ENCODE results near the gene TSPAN33.
A peak's percentile ranks its signal among the peaks of the same experiment; 100 is the strongest.

TSPAN33 gene

DNA sequence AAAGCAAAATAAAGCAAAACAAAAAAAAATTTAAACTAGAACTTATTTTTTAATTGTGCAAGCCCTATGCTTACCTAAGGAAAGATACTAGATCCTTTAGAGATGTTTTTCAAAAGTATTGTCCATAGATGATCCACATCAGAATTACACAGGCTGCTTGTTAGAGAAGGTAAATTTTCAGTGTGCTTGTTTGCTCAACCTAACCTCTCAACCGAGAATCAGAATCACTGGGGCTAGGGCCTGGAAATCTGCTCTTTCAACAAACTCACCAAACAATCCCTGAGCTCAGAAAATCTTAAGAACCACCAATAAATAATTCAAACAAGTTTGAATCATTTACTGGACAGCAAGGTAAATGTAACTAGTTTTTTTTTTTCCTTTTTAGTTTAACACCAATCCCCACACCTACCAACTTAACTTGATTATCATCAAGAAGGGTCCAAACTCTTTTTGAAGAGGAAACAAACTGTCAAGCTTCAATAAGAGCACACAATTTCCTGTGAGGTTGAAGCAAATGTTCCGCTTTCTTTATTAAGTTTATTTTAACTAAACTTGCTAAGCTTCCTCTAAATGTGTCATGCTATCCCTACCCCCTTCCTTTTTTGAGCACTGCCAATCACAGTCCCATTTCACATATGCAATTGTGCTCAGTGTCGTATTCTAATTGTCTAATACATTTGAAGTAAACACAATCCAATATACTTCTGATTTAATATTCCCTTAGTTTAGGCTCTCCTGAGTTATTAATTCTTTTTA lies 7.4 kb upstream of the TSPAN33 start:
- peaks cover 9% of the 10 kb centered on the region; the same call in 1 of the 2 replicates for H3K27me3 ChIP-seq (ENCODE audit: insufficient read depth, low read length)
- H3K4me1 ChIP-seq (ENCODE audit: control insufficient read depth, insufficient read depth, low read length, unreplicated experiment): no peaks in the 10 kb centered on the region
- H2AFZ ChIP-seq (ENCODE audit: low read length, unreplicated experiment): no peak overlapping the region
- H3K4me3 ChIP-seq (ENCODE audit: low read depth, low read length): no peak overlapping the region
- H3K36me3 ChIP-seq (ENCODE audit: insufficient read depth, low read length): no peaks in the 10 kb centered on the region
- no peaks in the 10 kb centered on the region for H3K79me2 ChIP-seq (ENCODE audit: control insufficient read depth, insufficient read depth, low read length, unreplicated experiment)
- H3K27ac ChIP-seq (ENCODE audit: low read depth, low read length): no peak overlapping the region

DNA sequence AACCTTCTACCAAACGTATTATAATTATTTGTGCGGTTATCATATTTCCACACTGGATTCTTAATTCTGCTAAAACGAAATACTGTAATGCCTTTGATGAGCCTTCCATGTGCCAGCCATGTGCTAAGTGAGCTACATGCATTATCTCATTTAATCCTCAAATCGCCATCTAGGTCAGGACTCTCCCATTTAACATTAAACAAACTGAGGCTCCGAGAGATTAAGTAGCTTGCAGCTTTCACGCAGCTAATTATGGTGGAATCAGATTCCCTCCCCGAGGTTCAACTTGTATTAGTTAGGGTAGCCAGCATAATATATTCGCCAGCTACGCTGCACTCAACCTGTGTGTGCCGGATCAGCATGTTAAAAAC lies 798 bp upstream of the TSPAN33 start:
- no peaks in the 10 kb centered on the region for H3K79me2 ChIP-seq (ENCODE audit: control insufficient read depth, insufficient read depth, low read length, unreplicated experiment)
- peaks cover 63% of the 10 kb centered on the region for H3K27me3 ChIP-seq (ENCODE audit: insufficient read depth, low read length)
- no peaks in the 10 kb centered on the region for H3K36me3 ChIP-seq (ENCODE audit: insufficient read depth, low read length)
- H3K27ac ChIP-seq (ENCODE audit: low read depth, low read length): no peak overlapping the region
- no peak overlapping the region for H3K4me3 ChIP-seq (ENCODE audit: low read depth, low read length)
- no peaks in the 10 kb centered on the region for H3K4me1 ChIP-seq (ENCODE audit: control insufficient read depth, insufficient read depth, low read length, unreplicated experiment)
- H2AFZ ChIP-seq (ENCODE audit: low read length, unreplicated experiment): no peak overlapping the region

DNA sequence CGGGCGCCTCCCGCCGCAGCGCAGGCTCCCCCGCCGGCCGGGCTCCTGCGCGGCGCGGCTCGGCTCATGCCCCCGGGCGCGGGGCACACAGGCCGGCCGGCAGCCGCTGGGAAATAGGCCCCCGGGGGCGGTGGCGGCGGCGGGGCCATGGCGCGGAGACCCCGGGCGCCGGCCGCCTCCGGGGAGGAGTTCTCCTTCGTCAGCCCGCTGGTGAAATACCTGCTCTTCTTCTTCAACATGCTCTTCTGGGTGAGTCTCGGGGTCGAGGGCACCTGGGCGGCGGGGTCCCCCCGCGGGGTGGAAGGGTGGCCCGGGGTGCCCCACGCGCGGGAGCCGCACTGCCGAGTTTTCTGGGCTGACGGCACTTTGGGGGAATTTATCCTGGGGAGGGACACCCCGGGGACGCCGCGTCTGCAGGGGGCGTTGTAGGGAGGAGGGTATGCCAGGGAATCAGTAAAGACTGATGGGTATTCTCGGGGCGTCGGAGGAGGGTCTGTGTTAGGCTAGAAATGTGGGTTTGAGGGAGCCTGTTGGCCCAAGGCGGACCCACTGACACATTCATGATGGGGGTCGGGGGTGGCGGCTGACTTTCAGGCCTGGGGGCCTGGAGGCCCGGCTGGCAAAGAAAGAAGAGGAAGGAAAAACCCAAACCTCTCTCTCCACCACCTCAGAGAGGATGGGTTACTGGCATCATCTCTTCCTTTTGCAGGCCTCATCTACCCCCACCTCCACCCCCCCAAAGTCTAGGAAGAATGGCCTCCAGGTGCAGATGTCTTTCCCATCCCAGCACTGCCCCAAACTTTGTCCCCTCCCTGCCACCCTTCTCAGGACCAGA lies 544 bp downstream of the TSPAN33 start:
- Histone ChIP-seq H3K79me2 (ENCODE audit: control insufficient read depth, insufficient read depth, low read length, unreplicated experiment) (no peaks in the 10 kb centered on the region), H3K4me3 (ENCODE audit: low read depth, low read length) (peak overlapping the region; percentile 71), H2AFZ (ENCODE audit: low read length, unreplicated experiment) (no peak overlapping the region), H3K27me3 (ENCODE audit: insufficient read depth, low read length) (peaks cover 74% of the 10 kb centered on the region), H3K4me1 (ENCODE audit: control insufficient read depth, insufficient read depth, low read length, unreplicated experiment) (no peaks in the 10 kb centered on the region), H3K36me3 (ENCODE audit: insufficient read depth, low read length) (no peaks in the 10 kb centered on the region), H3K27ac (ENCODE audit: low read depth, low read length) (no peak overlapping the region)

DNA sequence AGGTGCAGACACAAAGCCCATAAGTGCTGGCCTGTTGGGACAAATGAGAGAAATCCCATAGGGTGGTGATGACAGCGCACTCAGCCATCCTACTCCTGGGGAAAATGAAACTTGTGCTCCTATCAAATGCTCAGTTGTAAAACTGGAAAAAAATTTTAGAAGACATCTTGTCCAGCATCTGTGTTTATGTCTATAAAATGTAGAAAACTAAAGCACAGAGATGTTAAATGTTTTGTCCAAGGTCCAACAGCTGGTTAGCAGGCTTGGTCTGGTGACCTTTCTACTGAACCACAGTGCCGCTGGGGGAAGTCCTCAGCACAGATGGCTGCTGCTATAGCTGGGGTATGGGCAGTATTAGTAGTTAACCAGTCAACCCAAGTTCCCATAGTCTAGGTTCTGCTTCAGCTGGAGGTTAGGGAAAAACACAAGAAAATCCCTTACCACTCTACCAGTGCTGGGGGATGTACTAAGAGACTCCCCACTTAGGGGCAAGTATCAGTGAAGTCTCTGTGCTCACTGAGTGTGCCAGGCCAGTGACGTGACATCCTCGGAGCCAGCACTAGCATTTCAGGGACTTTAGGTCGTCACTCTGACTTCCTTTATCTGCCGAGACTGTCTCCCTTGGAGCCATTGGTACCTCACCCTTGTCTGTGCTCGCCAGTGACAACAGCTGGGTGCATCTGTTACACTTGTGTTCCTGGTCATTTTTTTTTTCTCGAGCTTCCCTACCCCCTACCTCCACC lies 1.9 kb downstream of the TSPAN33 start:
- no peaks in the 10 kb centered on the region for H3K79me2 ChIP-seq (ENCODE audit: control insufficient read depth, insufficient read depth, low read length, unreplicated experiment)

DNA sequence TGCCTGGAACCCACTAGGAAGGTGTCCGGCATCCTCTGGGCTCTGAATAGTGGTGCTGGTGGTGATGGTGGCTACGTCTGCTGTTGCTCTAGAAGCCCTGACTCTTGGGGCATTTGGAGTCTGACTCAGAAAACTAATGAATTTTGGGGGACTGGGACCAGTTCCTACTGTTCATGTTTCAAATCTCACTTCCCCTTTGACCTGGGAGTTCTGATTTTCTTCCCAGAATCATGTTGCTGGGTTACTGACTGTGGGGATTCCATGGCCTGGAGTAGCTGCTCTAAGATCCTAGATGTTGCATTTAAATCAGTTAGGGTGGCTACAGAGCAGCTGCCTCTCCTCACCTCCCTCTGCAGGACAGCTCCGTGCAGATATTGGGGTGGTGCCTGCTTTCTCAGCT lies 3.2 kb downstream of the TSPAN33 start:
- peaks cover 91% of the 10 kb centered on the region for H3K27me3 ChIP-seq (ENCODE audit: insufficient read depth, low read length)
- H2AFZ ChIP-seq (ENCODE audit: low read length, unreplicated experiment): no peak overlapping the region
- no peaks in the 10 kb centered on the region for H3K79me2 ChIP-seq (ENCODE audit: control insufficient read depth, insufficient read depth, low read length, unreplicated experiment)
- no peak overlapping the region for H3K4me3 ChIP-seq (ENCODE audit: low read depth, low read length)
- H3K27ac ChIP-seq (ENCODE audit: low read depth, low read length): no peak overlapping the region
- no peaks in the 10 kb centered on the region for H3K36me3 ChIP-seq (ENCODE audit: insufficient read depth, low read length)
- no peaks in the 10 kb centered on the region for H3K4me1 ChIP-seq (ENCODE audit: control insufficient read depth, insufficient read depth, low read length, unreplicated experiment)

More for the DNA sequence above, 1.9 kb downstream of the TSPAN33 start:
- Histone ChIP-seq H3K27me3 (ENCODE audit: insufficient read depth, low read length) (peaks cover 81% of the 10 kb centered on the region), H3K4me1 (ENCODE audit: control insufficient read depth, insufficient read depth, low read length, unreplicated experiment) (no peaks in the 10 kb centered on the region), H2AFZ (ENCODE audit: low read length, unreplicated experiment) (no peak overlapping the region), H3K36me3 (ENCODE audit: insufficient read depth, low read length) (no peaks in the 10 kb centered on the region), H3K4me3 (ENCODE audit: low read depth, low read length) (no peak overlapping the region), H3K27ac (ENCODE audit: low read depth, low read length) (no peak overlapping the region)

DNA sequence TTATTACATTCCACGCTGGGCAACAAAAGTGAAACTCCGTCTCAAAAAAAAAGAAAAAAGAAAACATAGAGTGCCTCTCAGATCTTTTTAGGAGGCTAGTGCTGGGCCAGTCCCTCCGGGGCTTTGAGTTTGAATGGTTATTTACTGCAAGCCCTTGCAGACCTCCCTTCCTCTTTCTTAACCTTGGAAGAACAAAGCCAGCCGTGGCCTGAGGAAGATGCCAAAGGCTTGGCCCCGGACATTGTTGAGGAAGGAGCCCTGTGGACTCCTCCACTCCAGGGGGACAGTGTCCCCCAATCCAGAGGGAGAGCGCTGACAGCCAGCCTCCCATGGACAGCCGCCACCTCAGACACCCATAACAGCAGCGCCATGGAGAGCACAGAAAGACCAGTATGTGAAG lies 5.0 kb downstream of the TSPAN33 start:
- Histone ChIP-seq H3K27ac (ENCODE audit: low read depth, low read length) (no peak overlapping the region), H3K4me1 (ENCODE audit: control insufficient read depth, insufficient read depth, low read length, unreplicated experiment) (no peaks in the 10 kb centered on the region), H2AFZ (ENCODE audit: low read length, unreplicated experiment) (no peak overlapping the region), H3K27me3 (ENCODE audit: insufficient read depth, low read length) (peaks cover 85% of the 10 kb centered on the region), H3K79me2 (ENCODE audit: control insufficient read depth, insufficient read depth, low read length, unreplicated experiment) (no peaks in the 10 kb centered on the region), H3K4me3 (ENCODE audit: low read depth, low read length) (no peak overlapping the region), H3K36me3 (ENCODE audit: insufficient read depth, low read length) (no peaks in the 10 kb centered on the region)

DNA sequence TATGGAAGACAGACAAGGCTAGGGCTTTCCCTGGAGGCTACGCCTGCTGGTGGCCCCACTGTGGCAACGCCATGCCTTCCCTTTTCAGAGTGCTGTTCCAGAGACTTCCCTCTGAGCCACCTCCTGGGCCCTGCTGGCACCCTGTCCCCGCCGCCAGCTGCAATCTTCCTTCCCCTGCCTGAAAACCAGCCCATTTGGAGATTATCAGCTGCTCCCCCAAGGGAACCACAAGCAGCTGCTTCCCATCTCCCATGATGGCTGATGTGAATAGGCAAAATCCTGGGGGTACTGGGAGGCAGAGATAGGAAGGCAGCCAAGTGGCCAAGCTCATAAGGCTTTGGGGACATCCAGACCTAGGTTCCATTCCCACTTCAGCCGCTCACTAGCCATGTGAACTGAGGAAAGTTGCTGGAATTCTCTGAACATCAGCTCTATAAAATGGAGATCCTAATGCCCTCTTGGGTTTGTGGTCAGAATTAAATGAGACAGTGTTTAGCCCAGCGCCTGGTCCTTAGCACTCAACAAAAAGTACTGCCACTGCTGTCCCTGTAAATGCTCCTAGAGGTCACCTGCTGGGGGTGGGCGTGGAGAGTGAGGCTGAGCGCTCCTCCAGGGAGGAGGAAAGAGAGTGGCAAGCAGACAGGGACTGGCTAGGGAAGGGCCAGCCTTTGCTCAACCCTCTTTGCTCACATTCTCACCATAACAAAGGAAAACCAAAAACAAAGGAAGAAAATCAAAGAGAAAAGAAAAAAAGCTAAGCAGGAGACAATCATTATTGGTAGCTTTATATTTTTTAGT lies 5.9 kb downstream of the TSPAN33 start:
- no peaks in the 10 kb centered on the region for H3K4me1 ChIP-seq (ENCODE audit: control insufficient read depth, insufficient read depth, low read length, unreplicated experiment)
- H3K27me3 ChIP-seq (ENCODE audit: insufficient read depth, low read length): peaks cover 84% of the 10 kb centered on the region
- H3K4me3 ChIP-seq (ENCODE audit: low read depth, low read length): no peak overlapping the region
- H2AFZ ChIP-seq (ENCODE audit: low read length, unreplicated experiment): no peak overlapping the region
- H3K36me3 ChIP-seq (ENCODE audit: insufficient read depth, low read length): no peaks in the 10 kb centered on the region
- no peak overlapping the region for H3K27ac ChIP-seq (ENCODE audit: low read depth, low read length)
- H3K79me2 ChIP-seq (ENCODE audit: control insufficient read depth, insufficient read depth, low read length, unreplicated experiment): no peaks in the 10 kb centered on the region

DNA sequence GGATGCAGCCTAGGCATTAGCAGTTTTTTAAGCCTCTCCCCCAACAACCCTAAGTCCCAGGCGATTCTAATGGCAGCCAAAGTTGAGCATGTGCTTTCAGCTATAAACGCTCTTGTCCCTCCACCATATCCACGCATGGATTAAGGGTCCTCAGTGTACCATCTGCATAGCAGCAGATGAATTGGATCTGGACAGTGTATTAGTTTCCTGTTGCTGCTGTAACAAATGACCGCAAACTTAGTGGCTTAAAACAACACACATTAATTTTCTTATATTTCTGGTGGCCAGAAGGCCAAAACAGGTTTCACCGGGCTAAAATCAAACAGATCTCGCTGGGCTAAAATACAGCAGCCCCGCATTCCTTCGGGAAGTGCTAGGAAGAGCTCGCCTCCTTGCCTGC lies 13.1 kb downstream of the TSPAN33 start:
- H3K27me3 ChIP-seq (ENCODE audit: insufficient read depth, low read length): peaks cover 41% of the 10 kb centered on the region
- H3K4me3 ChIP-seq (ENCODE audit: low read depth, low read length): no peak overlapping the region
- no peaks in the 10 kb centered on the region for H3K79me2 ChIP-seq (ENCODE audit: control insufficient read depth, insufficient read depth, low read length, unreplicated experiment)
- H2AFZ ChIP-seq (ENCODE audit: low read length, unreplicated experiment): no peak overlapping the region
- no peak overlapping the region for H3K27ac ChIP-seq (ENCODE audit: low read depth, low read length)
- H3K36me3 ChIP-seq (ENCODE audit: insufficient read depth, low read length): no peaks in the 10 kb centered on the region
- no peaks in the 10 kb centered on the region for H3K4me1 ChIP-seq (ENCODE audit: control insufficient read depth, insufficient read depth, low read length, unreplicated experiment)

DNA sequence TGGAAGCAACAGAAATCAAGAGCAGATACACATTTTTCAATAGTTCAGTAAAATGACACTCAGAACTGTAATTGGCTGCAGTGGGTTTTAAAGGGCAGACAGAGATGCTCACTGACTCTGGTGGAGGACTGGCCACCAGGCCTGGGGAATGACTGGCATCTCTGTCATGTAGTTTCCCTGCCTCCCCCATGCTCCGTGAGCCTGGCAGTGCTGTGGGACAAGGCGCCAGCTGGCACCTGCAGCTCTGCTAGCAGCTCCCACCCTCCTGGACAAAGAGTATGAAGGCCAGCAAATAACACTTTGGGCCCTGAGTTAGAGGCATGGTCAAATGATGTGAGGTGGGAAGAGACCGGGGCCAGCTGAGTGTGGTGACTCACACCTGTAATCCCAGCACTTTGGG lies 15.0 kb downstream of the TSPAN33 start:
- no peak overlapping the region for H3K4me3 ChIP-seq (ENCODE audit: low read depth, low read length)
- H3K36me3 ChIP-seq (ENCODE audit: insufficient read depth, low read length): no peaks in the 10 kb centered on the region
- H3K79me2 ChIP-seq (ENCODE audit: control insufficient read depth, insufficient read depth, low read length, unreplicated experiment): no peaks in the 10 kb centered on the region
- H2AFZ ChIP-seq (ENCODE audit: low read length, unreplicated experiment): no peak overlapping the region
- no peaks in the 10 kb centered on the region for H3K4me1 ChIP-seq (ENCODE audit: control insufficient read depth, insufficient read depth, low read length, unreplicated experiment)
- peaks cover 31% of the 10 kb centered on the region for H3K27me3 ChIP-seq (ENCODE audit: insufficient read depth, low read length)
- H3K27ac ChIP-seq (ENCODE audit: low read depth, low read length): no peak overlapping the region
